Liver (tissue), 9 donors: ENCODE data around the gene MYO16. TPM values are rescaled to one million over a fixed set of nuclear protein-coding genes. Genes with fewer than 3 reads are reported as not detected.

Experiments
- DNase-seq: peaks from one replicate; pipeline ENCODE4 v3.0.0-alpha.2; 2017; ENCODE audit warnings: low spot score
- H3K27ac ChIP-seq, 2 donors: one replicate each; pipeline ENCODE4 v1.7.0; 2013; ENCODE audit warnings: inconsistent platforms in 2 of 2, low read length in 2 of 2, control low read depth in 1 of 2, low read depth in 1 of 2, mild to moderate bottlenecking in 1 of 2
- H3K27me3 ChIP-seq, 4 donors: one replicate each; pipeline versions ENCODE4 v1.6.1 to v1.7.0; 2013; ENCODE audit warnings: low read length in 3 of 4, inconsistent platforms in 1 of 4, mild to moderate bottlenecking in 1 of 4, moderate library complexity in 1 of 4; ENCODE audit not compliant: control insufficient read depth in 4 of 4, insufficient read depth in 4 of 4
- H3K36me3 ChIP-seq, 4 donors: one replicate each; pipeline versions ENCODE4 v1.6.1 to v1.7.0; 2013; ENCODE audit warnings: low read length in 3 of 4, mild to moderate bottlenecking in 3 of 4, low read depth in 1 of 4, moderate library complexity in 1 of 4; ENCODE audit not compliant: control insufficient read depth in 4 of 4, insufficient read depth in 3 of 4
- H3K4me1 ChIP-seq, 4 donors: one replicate each; pipeline versions ENCODE4 v1.6.1 to v1.7.0; 2013; ENCODE audit warnings: low read length in 3 of 4, mild to moderate bottlenecking in 3 of 4, moderate library complexity in 1 of 4; ENCODE audit not compliant: control insufficient read depth in 4 of 4, insufficient read depth in 4 of 4
- H3K4me3 ChIP-seq, 3 donors: one replicate each; pipeline versions ENCODE4 v1.6.1 to v1.7.0; 2013; ENCODE audit warnings: low read length in 3 of 3, control low read depth in 1 of 3, low read depth in 1 of 3, mild to moderate bottlenecking in 1 of 3
- H3K9ac ChIP-seq, 2 donors: one replicate each; pipeline ENCODE4 v1.7.0; 2013; ENCODE audit warnings: low read length in 2 of 2, mild to moderate bottlenecking in 2 of 2, moderate library complexity in 2 of 2, control low read depth in 1 of 2, low read depth in 1 of 2
- H3K9me3 ChIP-seq, 4 donors: one replicate each; pipeline versions ENCODE4 v1.6.1 to v1.7.0; 2013; ENCODE audit warnings: low read length in 3 of 4; ENCODE audit not compliant: control insufficient read depth in 4 of 4
- ATF3 ChIP-seq: IDR thresholded peaks from 2 replicates; pipeline ENCODE4 v1.6.1; 2016; ENCODE audit warnings: antibody characterized with exemption
- CTCF ChIP-seq: fragments of 150-350 bp; IDR thresholded peaks from 2 replicates; pipeline ENCODE4 v1.5.1; 2017; ENCODE audit warnings: improper control_type of control experiment, low read depth, low read length; ENCODE audit not compliant: missing input control
- EGR1 ChIP-seq, 2 donors: IDR thresholded peaks; 2 replicates each; pipeline ENCODE4 v1.6.1; 2016 to 2018; ENCODE audit warnings: antibody characterized with exemption in 2 of 2, low read depth in 2 of 2
- FOXA1 ChIP-seq: IDR thresholded peaks from 2 replicates; pipeline ENCODE4 v1.6.1; 2016; ENCODE audit warnings: antibody characterized with exemption
- FOXA2 ChIP-seq: IDR thresholded peaks from 2 replicates; pipeline ENCODE4 v1.6.1; 2016; ENCODE audit warnings: antibody characterized with exemption
- GABPA ChIP-seq, 2 donors: IDR thresholded peaks in 1 of 2; conservative IDR thresholded peaks in 1 of 2; 2 replicates each; pipeline ENCODE4 v1.6.1; 2016; ENCODE audit warnings: antibody characterized with exemption in 2 of 2, mild to moderate bottlenecking in 1 of 2, moderate library complexity in 1 of 2
- HNF4A ChIP-seq, 2 donors: conservative IDR thresholded peaks; 2 replicates each; pipeline ENCODE4 v1.6.1; 2016; ENCODE audit warnings: antibody characterized with exemption in 2 of 2, mild to moderate bottlenecking in 2 of 2
- HNF4G ChIP-seq: IDR thresholded peaks from 2 replicates; pipeline ENCODE4 v1.6.1; 2016; ENCODE audit warnings: antibody characterized with exemption
- JUND ChIP-seq, 2 donors: IDR thresholded peaks; 2 replicates each; pipeline ENCODE4 v1.6.1; 2016; ENCODE audit warnings: antibody characterized with exemption in 2 of 2
- NR2F2 ChIP-seq: IDR thresholded peaks from 2 replicates; pipeline ENCODE4 v1.6.1; 2016; ENCODE audit warnings: antibody characterized with exemption
- RAD21 ChIP-seq, 2 donors: IDR thresholded peaks; 2 replicates each; pipeline ENCODE4 v1.6.1; 2016; ENCODE audit warnings: antibody characterized with exemption in 2 of 2, mild to moderate bottlenecking in 2 of 2
- REST ChIP-seq: IDR thresholded peaks from 2 replicates; pipeline ENCODE4 v1.6.1; 2016; ENCODE audit warnings: antibody characterized with exemption, mild to moderate bottlenecking
- RXRA ChIP-seq, 2 donors: IDR thresholded peaks; 2 replicates each; pipeline ENCODE4 v1.6.1; 2017 to 2018; ENCODE audit warnings: antibody characterized with exemption in 2 of 2, mild to moderate bottlenecking in 1 of 2
- SP1 ChIP-seq: IDR thresholded peaks from 2 replicates; pipeline ENCODE4 v1.6.1; 2018; ENCODE audit warnings: antibody characterized with exemption, mild to moderate bottlenecking
- TAF1 ChIP-seq: conservative IDR thresholded peaks from 2 replicates; pipeline ENCODE4 v1.6.1; 2016; ENCODE audit warnings: antibody characterized with exemption, mild to moderate bottlenecking
- YY1 ChIP-seq: IDR thresholded peaks from 2 replicates; pipeline ENCODE4 v1.6.1; 2016; ENCODE audit warnings: antibody characterized with exemption, mild to moderate bottlenecking
- WGBS: extraction: QIAGEN DNeasy Blood & Tissue Kit; methylation state at CpG from one replicate; pipeline ENCODE4 v1.1.7; 2013; 5-methylcytosine and 5-hydroxymethylcytosine counted together
- polyA plus RNA-seq, 2 donors: library from polyadenylated mRNA; stranded (reverse) in 1 of 2; unstranded in 1 of 2; fragments of 200-250 nt in 1 of 2; fragments of >200 nt in 1 of 2; fragmentation: Nextera tagmentation in 1 of 2; extraction: Ambion mirVana in 1 of 2; gene quantifications; one replicate each; pipeline versions ENCODE4 v1.2.1 to v1.2.3, GENCODE V29; 2013 to 2015
- total RNA-seq, 2 donors: library from RNA; depleted of rRNA; stranded (reverse); fragments of >200 nt; gene quantifications; one replicate each; pipeline ENCODE4 v1.2.3, GENCODE V29; 2014
- TF ChIP-seq, protein P1 (sequence below): IDR thresholded peaks from 2 replicates; pipeline ENCODE4 v1.6.1; 2016; ENCODE audit warnings: antibody characterized with exemption
- TF ChIP-seq, protein P2 (sequence below): IDR thresholded peaks from 2 replicates; pipeline ENCODE4 v1.6.1; 2016; ENCODE audit warnings: antibody characterized with exemption
- donor health status: healthy.
- donor health status: healthy.
- donor health status: healthy.
- donor health status: healthy.
- donor health status: healthy.

The MYO16 gene
- total and polyA plus RNA-seq, 4 donors = 0.37 to 1.1 (median 0.68) TPM

DNA sequence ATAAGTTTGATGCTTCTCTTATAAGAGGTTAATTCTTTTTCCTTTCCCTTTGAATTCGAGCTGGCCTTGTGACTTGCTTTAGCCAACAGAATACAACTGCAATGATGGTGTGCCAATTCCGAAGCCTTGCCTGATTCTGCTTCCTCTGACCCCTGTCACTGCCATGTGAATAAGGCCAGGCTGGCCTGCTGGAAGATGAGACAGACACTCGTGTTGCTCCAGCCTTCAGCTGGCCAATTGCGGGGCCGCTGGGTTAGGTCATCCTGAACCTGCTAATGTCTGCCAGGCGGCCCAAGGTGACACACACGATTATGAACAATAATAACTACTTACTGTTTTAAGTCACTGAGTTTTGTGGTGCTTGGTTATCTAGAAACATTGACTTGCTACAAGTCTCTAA is 352.0 kb downstream of the MYO16 start:
- no peak for DNase-seq
- no peaks in the 10 kb centered on the region for H3K9me3 ChIP-seq
- H3K4me1 ChIP-seq = peaks cover 2 to 32% (median 5%) of the 10 kb centered on the region in 4 donors
- 34% methylated on average over 7 of the region's 7 CpGs for WGBS
- TF ChIP-seq GABPA (IDR thresholded peaks at IDR 0.05 in 1 of 2, conservative IDR thresholded peaks at IDR 0.05 in 1 of 2) (no peak), ATF3 (no peak), HNF4A (conservative IDR thresholded peaks at IDR 0.05) (peak; percentile 23 to 63), JUND (IDR thresholded peaks at IDR 0.05) (peak in 1 of 2 donors; percentile 63), REST (peak; percentile 31), RXRA (IDR thresholded peaks at IDR 0.05) (peak in 1 of 2 donors; percentile 59), FOXA1 (no peak), YY1 (peak; percentile 72), TAF1 (no peak)
- no peaks in the 10 kb centered on the region for H3K27me3 ChIP-seq
- H3K4me3 ChIP-seq = no peak overlapping the region
- H3K27ac ChIP-seq = peak overlapping the region; percentile 79 to 86
- H3K9ac ChIP-seq = no peak overlapping the region
- no peaks in the 10 kb centered on the region for H3K36me3 ChIP-seq

DNA sequence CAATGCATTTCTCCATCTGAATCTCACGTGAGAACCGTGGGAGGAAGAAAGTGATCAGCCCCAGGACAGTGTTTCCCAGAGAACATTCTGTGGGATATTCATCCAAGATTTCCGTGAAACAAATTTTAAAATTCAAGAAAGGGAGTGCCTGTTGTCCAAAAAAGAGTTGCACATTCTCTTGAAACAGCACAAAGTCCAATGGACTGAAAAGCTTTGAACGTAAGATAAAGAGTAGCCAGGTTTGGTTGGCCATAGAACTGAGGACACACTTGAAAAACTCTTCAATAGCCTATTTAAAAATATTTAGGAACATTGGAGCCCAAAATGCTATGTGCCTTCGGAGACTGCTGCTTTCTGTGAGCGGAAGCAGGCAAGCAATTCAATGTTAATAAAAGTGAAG is 353.9 kb downstream of the MYO16 start:
- WGBS = 41% methylated on average over 6 of the region's 6 CpGs
- no peak for DNase-seq
- TF ChIP-seq JUND (IDR thresholded peaks at IDR 0.05) = no peak
- TF ChIP-seq SP1 = peak; percentile 57
- TF ChIP-seq RXRA (IDR thresholded peaks at IDR 0.05) = peak in 1 of 2 donors; percentile 53
- no peak for TF ChIP-seq ATF3
- peak; percentile 54 for TF ChIP-seq HNF4G
- TF ChIP-seq, protein P1, sequence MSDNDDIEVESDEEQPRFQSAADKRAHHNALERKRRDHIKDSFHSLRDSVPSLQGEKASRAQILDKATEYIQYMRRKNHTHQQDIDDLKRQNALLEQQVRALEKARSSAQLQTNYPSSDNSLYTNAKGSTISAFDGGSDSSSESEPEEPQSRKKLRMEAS = no peak
- TF ChIP-seq EGR1 (IDR thresholded peaks at IDR 0.05; ENCODE audit: low read depth in 2 of 2) = no peak
- peak; percentile 60 for TF ChIP-seq YY1
- TF ChIP-seq REST = no peak
- peak; percentile 85 to 87 for TF ChIP-seq HNF4A (conservative IDR thresholded peaks at IDR 0.05)
- no peak for TF ChIP-seq CTCF
- peak; percentile 4 to 24 for TF ChIP-seq RAD21 (IDR thresholded peaks at IDR 0.05)
- TF ChIP-seq, protein P2, sequence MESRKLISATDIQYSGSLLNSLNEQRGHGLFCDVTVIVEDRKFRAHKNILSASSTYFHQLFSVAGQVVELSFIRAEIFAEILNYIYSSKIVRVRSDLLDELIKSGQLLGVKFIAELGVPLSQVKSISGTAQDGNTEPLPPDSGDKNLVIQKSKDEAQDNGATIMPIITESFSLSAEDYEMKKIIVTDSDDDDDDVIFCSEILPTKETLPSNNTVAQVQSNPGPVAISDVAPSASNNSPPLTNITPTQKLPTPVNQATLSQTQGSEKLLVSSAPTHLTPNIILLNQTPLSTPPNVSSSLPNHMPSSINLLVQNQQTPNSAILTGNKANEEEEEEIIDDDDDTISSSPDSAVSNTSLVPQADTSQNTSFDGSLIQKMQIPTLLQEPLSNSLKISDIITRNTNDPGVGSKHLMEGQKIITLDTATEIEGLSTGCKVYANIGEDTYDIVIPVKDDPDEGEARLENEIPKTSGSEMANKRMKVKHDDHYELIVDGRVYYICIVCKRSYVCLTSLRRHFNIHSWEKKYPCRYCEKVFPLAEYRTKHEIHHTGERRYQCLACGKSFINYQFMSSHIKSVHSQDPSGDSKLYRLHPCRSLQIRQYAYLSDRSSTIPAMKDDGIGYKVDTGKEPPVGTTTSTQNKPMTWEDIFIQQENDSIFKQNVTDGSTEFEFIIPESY = no peak
- no peak for TF ChIP-seq FOXA2
- TF ChIP-seq TAF1 = no peak
- no peak for TF ChIP-seq FOXA1
- TF ChIP-seq GABPA (IDR thresholded peaks at IDR 0.05 in 1 of 2, conservative IDR thresholded peaks at IDR 0.05 in 1 of 2) = no peak
- no peak for TF ChIP-seq NR2F2
- Histone ChIP-seq H3K9ac (no peak overlapping the region), H3K27me3 (no peaks in the 10 kb centered on the region), H3K36me3 (no peaks in the 10 kb centered on the region), H3K9me3 (no peaks in the 10 kb centered on the region), H3K4me1 (peaks cover 2 to 32% (median 5%) of the 10 kb centered on the region in 4 donors), H3K27ac (peak overlapping the region; percentile 56 to 71), H3K4me3 (no peak overlapping the region)
